SKM-1 treated with dmso at 0.1 percent for 144 hours (cell line): ENCODE data around the gene SARS1.

ENCODE experiments used
- DNase-seq: peaks from one replicate; lab custom pipeline; 2025; ENCODE audit not compliant: unreplicated experiment; lab: John Stamatoyannopoulos, UW

The SARS1 gene

GRCh38 chr1:109225711-109226445 is 12.2 kb downstream of the SARS1 start:
- DNase-seq = no peak

- DNase-seq = no peak
Measured at GRCh38 chr1:109228167-109228566, 14.4 kb downstream of the SARS1 start.

DNA sequence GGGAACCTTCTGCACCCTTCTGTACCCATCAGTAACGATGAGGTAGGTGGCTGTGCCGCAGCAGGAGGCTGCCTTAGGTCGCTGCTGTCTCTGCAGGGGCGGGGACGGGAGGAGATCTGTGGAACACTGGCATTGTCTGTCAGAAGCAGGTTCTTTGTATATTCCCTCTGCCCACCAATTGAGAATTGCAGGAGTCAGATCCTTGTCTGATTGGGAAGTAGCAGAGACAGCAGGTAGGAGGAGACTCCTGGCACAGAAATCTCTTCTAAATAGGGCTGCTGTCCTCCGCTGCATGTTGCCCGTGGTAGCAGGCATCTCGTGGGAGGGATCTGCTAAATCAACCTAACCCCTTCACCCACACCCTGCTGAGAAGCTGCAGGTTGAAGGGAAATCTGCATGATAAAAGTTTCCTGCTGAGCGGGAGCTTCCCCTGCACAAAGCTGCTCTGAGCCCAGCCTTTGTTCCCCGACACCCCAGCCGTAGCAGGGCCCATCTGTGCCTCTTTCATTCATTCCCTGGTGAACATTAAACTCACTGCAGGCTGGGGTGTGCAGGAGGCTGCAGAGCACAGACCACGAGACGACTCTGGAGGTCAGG is 15.9 kb downstream of the SARS1 start:
- DNase-seq = no peak

DNA sequence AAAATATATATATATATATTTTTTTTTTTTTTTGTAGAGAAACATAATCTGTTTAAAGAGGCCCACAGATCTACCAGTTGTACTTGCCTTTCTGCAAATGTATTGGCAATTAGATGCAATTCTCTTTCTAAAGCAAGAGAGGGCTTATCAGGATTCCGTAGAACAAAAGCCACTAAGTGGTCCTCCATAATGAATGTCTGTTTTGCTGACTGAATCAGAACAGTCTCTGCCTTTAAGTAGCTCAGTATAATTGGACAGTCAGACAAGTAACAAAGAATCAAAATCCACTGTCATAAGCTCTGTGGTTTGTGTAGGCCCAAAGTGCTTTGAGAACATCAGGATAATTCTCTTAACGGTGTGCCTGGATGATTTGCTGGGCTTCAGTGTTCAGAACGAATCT is 17.3 kb downstream of the SARS1 start:
- DNase-seq = no peak

- no peak for DNase-seq
Measured at GRCh38 chr1:109235137-109235536, 21.4 kb downstream of the SARS1 start.

DNA sequence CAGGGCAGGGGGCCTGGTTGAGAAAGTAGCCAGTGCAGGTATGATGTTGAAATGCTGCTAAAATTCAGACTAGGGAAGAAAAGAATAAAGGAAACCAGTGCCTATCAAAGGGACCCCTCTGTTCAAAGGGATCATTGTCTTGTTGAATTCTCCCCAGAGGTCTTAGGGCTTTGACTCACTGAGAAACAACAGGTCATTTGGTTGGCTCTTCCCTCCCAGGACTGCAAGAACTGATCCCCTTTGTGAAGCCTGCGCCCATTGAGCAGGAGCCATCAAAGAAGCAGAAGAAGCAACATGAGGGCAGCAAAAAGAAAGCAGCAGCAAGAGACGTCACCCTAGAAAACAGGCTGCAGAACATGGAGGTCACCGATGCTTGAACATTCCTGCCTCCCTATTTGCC is 23.8 kb downstream of the SARS1 start:
- DNase-seq = no peak

- DNase-seq = no peak
Measured at GRCh38 chr1:109238382-109238781, 24.7 kb downstream of the SARS1 start.

DNA sequence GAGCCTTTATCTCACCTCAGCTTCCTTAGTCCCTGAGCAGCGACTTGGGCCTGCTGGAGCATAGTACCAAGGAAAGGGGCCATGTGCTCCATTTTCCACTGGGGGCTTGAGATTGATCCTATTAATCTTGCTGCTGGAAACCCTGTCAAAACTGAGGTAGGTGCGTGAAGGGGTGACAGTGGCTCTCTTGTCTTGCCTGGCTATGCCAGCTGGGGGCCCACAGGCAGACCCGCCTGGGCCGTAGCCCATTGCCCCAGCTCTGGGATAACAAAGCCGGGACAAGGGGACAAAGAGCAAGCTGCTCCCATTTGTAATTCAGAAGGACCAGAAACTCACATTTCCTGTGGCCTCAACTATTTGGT is 25.3 kb downstream of the SARS1 start:
- no peak for DNase-seq

- peak; percentile 42 for DNase-seq
Measured at GRCh38 chr1:109239409-109240068, 25.8 kb downstream of the SARS1 start.

GRCh38 chr1:109240158-109241152 is 26.7 kb downstream of the SARS1 start:
- DNase-seq = no peak

DNA sequence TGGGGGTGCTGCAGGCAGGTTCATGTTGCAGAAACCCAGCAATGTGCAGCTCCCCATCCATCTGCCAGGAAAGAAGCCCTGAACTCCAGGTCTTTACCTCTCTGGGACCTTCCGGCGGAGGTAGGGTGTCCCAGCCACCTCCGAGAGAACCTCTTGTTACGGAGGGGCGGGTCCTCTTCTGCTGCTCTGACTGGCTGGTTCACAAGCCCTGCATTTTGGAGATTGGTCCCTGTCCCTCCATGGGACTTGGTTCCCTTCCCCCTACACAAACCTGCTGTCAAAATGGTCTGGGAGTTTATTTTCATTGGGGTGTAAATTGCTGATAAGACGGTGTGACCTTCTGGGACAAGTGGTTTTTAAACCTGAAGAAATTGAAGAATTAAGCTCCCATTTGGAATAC is 27.6 kb downstream of the SARS1 start:
- DNase-seq = no peak

- DNase-seq = no peak
Measured at GRCh38 chr1:109241841-109242345, 28.2 kb downstream of the SARS1 start.

DNA sequence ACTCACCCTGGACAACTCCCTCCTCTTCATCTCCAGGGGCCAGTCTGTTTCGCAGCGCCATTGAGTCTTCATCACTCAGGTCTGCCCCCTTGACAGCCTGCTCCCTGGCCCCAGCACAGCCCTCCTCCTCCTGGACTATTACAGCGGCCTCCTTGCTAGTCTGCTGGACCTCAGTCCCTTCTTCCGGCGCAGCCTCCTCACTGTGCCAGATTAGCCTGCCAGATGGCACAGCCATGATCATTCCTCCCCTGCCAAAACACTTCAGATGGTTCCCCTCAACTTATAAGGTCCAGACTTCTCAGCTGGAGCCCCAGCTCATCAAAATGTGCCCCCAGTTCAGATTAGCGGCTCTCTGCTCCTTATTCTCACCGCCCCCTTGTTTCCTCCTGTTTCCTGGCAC is 28.7 kb downstream of the SARS1 start:
- DNase-seq = no peak

- DNase-seq = no peak
Measured at GRCh38 chr1:109243221-109243620, 29.5 kb downstream of the SARS1 start.

GRCh38 chr1:109243860-109244552 is 30.3 kb downstream of the SARS1 start:
- DNase-seq = no peak

- DNase-seq = no peak
Measured at GRCh38 chr1:109246141-109246551, 32.4 kb downstream of the SARS1 start.

GRCh38 chr1:109247401-109248365 is 34.0 kb downstream of the SARS1 start:
- DNase-seq = no peak

DNA sequence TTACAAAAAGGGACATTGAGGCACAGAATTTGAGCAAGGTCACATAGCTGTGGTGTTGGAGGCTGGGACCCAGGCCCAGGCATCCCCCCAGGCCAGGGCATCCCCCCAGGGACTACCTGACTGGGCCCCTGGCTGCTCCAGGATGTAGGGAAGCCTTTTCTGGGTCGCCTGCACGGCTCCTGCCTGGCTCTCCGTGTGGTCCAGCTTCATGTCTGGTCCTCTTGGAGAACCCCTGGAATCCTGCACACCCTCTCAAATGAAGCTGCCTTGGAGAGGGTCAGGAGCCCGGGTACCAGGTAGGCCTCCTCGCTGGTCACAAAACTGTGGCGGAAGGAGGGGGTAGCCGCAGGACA is 34.7 kb downstream of the SARS1 start:
- DNase-seq = no peak
